T47D (cell line): ENCODE data around the gene DUOX2.
"Not testable (repeated sequence)": the region's sequence is repeated elsewhere in the genome, so short reads cannot be mapped to it uniquely, and the experiment has no call there.

ENCODE experiments used
- DNase-seq, 2 experiments: peaks; one replicate each; pipeline versions ENCODE4 v3.0.0 to v3.0.0-alpha.2; 2011 to 2012; ENCODE audit warnings: low read depth in 1 of 2, low spot score in 1 of 2
- JUND ChIP-seq: IDR thresholded peaks from 2 replicates; pipeline ENCODE4 v1.6.1; 2012; ENCODE audit warnings: low read depth
- in situ Hi-C: cut with HindIII; loops from 2 replicates; pipeline ENCODE4 v1.10.0; 2016; ENCODE audit warnings: low sequenced_read_pairs, low pct_unique_long_range_greater_than_20kb

The DUOX2 gene

GRCh38 chr15:45077391-45077790 lies 36.6 kb downstream of the DUOX2 start:
- in situ Hi-C loops, DNase-seq: not testable (repeated sequence)

DNA sequence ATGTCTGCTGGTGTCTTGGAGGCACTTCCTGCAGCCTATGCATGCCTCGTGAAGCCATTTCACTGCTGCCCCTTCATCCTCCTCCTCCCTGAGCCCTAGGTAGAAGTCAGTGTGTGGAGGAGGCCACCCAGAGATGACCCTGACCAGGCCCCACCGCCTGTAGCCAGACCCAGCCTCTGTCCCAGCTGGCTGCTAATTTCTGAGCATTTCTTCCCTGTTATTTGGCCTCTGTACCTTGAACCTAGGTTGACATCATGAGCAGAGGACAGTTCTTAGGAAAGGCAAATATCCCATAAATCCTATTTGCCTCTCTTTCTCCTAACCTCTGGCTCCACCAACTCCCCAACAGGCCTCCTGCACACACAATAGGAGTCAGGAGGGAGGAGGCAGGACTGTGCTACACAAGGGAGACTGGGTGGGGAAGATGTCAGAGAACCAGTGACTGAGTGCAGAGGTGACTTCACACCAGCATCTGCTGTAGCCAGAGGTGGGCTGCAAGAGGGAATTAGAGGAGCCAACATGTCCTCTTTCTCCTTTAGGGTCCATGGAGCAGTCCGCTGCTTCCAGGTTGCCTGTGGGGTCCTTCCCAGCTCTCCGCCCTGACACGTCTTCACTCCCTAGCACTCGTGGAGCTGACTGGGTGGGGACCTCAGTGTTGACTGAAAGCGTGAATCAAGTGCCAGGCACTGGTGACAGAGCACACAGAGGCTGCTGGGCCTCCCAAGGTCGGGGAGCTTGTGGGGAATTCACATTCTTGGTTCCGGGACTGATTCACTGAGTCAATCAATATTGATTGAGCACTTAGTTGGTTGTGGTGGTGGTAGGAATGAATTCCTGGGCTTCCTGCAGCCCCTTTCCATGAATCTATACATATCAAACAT lies 38.3 kb downstream of the DUOX2 start:
- in situ Hi-C loops, DNase-seq: not testable (repeated sequence)

- in situ Hi-C loops, DNase-seq: not testable (repeated sequence)
Observed at GRCh38 chr15:45073602-45074001, 40.4 kb downstream of the DUOX2 start.

- DNase-seq, in situ Hi-C loops: not testable (repeated sequence)
Observed at GRCh38 chr15:45069942-45070360, 44.0 kb downstream of the DUOX2 start.

GRCh38 chr15:45064386-45064785 lies 49.6 kb downstream of the DUOX2 start:
- in situ Hi-C loops: no loop called here
- DNase-seq: no peak
- no peak for TF ChIP-seq JUND

GRCh38 chr15:45062301-45062700 lies 51.7 kb downstream of the DUOX2 start:
- DNase-seq, in situ Hi-C loops: not testable (repeated sequence)

DNA sequence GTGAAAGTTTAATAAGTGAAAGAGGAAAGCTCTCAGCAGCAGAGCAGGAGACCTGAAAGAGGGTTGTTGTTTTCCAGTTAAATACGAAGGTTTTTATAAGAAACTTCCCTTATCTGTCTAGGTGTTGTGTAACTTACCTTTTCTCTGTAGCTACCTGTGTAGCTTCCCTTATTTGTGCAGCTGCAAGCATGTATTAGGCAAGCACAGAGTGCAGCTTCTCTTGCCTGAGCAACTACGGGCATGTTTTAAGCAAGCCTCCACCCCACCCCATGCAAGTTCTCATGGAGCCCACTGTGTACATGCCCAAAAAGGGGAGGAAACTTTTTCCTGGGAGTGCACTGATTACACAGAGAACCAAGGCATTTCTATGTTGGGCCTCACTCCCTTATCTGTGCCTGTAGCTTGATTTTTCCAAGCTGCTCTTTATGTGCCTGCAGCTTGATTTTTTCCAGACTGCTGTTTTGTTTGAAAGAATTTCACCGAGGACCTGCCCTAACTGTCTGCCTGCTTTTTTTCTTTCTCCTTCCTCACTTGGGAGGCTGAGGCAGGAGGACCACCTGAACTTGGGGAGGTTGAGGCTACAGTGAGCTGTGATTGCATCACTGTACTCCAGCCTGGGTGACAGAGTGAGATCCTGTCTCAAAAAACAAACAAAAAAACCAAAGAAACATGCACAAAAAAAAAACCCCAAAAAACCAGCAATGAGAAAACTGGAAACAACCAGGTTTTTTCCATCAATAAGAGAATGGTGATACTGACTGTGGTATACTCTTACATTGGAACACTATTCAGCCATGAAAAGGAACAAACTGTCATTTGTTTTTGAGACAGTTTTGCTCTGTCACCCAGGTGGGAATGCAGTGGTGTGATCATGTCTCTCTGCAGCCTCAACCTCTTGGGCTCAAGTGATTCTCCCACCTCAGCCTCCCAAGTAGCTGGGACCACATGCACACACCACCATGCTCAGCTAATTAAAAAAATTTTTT lies 55.0 kb downstream of the DUOX2 start:
- in situ Hi-C loops, DNase-seq: not testable (repeated sequence)

- DNase-seq, in situ Hi-C loops: not testable (repeated sequence)
Observed at GRCh38 chr15:45052676-45053075, 61.3 kb downstream of the DUOX2 start.

GRCh38 chr15:45050587-45050986 lies 63.4 kb downstream of the DUOX2 start:
- no peak for DNase-seq

DNA sequence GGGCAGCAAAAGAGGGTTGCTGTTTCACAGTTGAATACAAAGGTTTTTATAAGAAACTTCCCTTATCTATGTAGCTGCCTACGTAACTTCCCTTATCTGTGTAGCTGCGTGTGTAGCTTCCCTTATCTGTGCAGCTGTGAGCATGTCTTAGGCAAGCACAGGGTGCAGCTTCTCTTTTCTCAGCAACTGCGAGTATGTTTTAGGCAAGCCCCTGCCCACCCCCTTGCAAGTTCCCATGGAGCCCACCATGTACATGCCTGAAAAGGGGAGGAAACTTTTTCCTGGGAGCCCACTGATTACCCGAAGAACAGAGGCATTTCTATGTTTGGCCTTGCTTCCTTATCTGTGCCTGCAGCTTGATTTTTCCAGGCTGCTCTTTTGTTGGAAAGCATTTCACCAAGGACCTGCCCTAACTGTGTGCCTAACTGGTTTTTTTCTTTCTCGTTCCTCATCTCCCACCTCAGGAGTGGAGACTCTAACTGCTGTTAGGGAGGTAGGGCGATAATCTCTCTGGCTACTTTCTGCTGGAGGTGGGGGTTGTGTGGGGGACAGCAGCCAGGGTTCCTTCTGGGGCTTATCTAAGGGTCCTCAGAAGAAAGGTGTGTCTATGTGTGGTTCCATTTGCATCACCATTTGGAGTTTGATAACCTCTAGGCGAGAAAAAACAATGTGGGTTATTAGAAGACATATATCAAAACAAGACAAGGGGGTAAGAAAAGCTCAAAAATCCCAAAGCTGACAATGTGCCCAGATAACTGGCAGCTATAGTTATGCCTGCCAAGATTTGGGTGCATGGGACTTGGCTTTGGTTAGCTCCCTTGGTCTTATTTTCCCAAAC lies 65.0 kb downstream of the DUOX2 start:
- DNase-seq: no peak
- in situ Hi-C loops: no loop called here

More at GRCh38 chr15:45050587-45050986, 63.4 kb downstream of the DUOX2 start:
- in situ Hi-C loops: no loop called here
- TF ChIP-seq JUND: no peak

GRCh38 chr15:45048449-45048793 lies 65.6 kb downstream of the DUOX2 start:
- in situ Hi-C loops, DNase-seq: not testable (repeated sequence)

More for the DNA sequence above, 65.0 kb downstream of the DUOX2 start:
- TF ChIP-seq JUND: no peak

- in situ Hi-C loops: not testable (repeated sequence)
Observed at GRCh38 chr15:45044270-45044669, 69.7 kb downstream of the DUOX2 start.

DNA sequence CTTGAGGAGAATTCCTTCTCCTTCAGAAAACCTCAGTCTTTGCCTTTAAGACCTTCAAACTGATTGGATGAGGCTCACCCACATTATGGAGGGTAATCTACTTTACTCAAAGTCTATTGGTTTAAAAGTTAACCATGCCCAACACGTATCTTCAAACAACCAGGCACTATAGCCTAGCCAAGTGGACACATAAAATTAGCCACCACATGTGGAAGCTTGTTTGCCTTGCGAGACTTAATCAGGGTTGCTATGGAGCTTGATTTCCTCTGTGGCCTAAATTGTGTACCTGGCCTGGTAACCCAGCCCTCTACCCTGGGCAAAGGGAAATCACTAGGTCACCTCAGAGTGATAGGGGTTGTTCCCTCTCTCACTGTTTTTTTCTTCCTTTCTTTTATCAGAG lies 71.1 kb downstream of the DUOX2 start:
- DNase-seq, in situ Hi-C loops: not testable (repeated sequence)

More at GRCh38 chr15:45044270-45044669, 69.7 kb downstream of the DUOX2 start:
- not testable (repeated sequence) for DNase-seq
